Spleen (tissue), 7 donors: ENCODE measurements around the gene CYP11A1.

ENCODE experiments used
- POLR2A ChIP-seq, 3 donors: fragments of 450-650 bp; IDR thresholded peaks; one replicate each; pipeline ENCODE4 v1.5.1; 2017; ENCODE audit warnings: antibody characterized with exemption in 3 of 3, mild to moderate bottlenecking in 1 of 3
- TF ChIP-seq, protein P1 (sequence below), 11 experiments: fragments of 200-600 bp in 7 of 11; fragments of 450-650 bp in 4 of 11; sonication (generic) in 4 of 11; IDR thresholded peaks in 8 of 11; conservative IDR thresholded peaks in 3 of 11; 1 replicate in 7 of 11; 2 replicates in 4 of 11; pipeline versions ENCODE4 v1.4.0 to v1.8.0; 2016 to 2021; ENCODE audit warnings: antibody characterized with exemption in 11 of 11, inconsistent platforms in 4 of 11, mild to moderate bottlenecking in 1 of 11
- donor health status: DM: no; HTN: no; CAD: no; lungs with moderate emphysema.
- donor health status: DM: no; HTN: no; CAD: no.
- donor health status: DM: no; HTN: no; CAD: no.

DNA sequence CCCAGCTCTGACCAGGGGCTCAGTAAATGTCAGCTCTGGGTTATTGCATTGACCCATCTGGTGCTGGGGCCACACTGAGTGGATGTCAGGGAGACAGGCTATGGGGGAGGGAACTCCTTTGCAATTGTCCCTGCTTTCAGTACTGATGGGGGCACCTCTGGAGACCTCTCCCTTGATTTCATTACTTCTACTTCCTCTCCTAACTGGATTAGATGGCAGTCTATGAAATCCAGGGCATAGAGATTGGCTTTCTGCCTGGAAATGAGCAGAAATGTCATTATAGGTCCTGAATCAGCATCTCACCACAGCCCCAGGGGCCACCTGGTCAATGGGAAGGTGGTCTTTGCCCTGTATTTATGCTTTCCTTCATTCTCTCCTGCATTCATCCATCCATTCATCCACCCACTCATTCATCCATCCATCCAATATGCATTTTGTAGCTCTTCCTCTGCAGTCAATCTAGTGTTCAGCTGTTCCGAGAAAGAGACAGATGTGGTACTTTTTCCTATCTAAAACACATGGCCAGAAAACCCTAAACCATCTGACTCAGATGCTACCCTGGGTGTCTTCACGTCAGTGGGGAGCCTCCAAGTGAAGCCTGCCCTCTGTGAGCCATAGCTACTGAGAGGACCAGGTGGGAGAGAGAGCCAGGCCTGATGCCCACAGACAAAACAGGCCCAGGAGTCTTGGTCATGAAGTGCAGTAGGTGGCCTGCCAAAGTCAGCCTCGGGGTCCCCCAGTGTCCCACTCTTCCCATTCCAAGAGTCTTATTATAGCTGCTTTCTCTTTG is 74.2 kb downstream of the CYP11A1 start:
- TF ChIP-seq POLR2A (IDR thresholded peaks at IDR 0.05): no peak
- TF ChIP-seq, protein P1, sequence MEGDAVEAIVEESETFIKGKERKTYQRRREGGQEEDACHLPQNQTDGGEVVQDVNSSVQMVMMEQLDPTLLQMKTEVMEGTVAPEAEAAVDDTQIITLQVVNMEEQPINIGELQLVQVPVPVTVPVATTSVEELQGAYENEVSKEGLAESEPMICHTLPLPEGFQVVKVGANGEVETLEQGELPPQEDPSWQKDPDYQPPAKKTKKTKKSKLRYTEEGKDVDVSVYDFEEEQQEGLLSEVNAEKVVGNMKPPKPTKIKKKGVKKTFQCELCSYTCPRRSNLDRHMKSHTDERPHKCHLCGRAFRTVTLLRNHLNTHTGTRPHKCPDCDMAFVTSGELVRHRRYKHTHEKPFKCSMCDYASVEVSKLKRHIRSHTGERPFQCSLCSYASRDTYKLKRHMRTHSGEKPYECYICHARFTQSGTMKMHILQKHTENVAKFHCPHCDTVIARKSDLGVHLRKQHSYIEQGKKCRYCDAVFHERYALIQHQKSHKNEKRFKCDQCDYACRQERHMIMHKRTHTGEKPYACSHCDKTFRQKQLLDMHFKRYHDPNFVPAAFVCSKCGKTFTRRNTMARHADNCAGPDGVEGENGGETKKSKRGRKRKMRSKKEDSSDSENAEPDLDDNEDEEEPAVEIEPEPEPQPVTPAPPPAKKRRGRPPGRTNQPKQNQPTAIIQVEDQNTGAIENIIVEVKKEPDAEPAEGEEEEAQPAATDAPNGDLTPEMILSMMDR (IDR thresholded peaks at IDR 0.05 in 8 of 11, conservative IDR thresholded peaks at IDR 0.05 in 3 of 11): no peak
